ENCODE measurements around the gene PLS1.
"Not testable (repeated sequence)": the region's sequence is repeated elsewhere in the genome, so short reads cannot be mapped to it uniquely, and the experiment has no call there.

The PLS1 gene

GRCh38 chr3:142693136-142693853, 97.1 kb downstream of the PLS1 start:
- DNase-seq (no peak), ATAC-seq (peak; percentile 55)

GRCh38 chr3:142694225-142694624, 98.0 kb downstream of the PLS1 start:
- no peak for ATAC-seq
- no peak for DNase-seq

- no peak for ATAC-seq
- no peak for DNase-seq
Measured at GRCh38 chr3:142705198-142705597, 109.0 kb downstream of the PLS1 start.

DNA sequence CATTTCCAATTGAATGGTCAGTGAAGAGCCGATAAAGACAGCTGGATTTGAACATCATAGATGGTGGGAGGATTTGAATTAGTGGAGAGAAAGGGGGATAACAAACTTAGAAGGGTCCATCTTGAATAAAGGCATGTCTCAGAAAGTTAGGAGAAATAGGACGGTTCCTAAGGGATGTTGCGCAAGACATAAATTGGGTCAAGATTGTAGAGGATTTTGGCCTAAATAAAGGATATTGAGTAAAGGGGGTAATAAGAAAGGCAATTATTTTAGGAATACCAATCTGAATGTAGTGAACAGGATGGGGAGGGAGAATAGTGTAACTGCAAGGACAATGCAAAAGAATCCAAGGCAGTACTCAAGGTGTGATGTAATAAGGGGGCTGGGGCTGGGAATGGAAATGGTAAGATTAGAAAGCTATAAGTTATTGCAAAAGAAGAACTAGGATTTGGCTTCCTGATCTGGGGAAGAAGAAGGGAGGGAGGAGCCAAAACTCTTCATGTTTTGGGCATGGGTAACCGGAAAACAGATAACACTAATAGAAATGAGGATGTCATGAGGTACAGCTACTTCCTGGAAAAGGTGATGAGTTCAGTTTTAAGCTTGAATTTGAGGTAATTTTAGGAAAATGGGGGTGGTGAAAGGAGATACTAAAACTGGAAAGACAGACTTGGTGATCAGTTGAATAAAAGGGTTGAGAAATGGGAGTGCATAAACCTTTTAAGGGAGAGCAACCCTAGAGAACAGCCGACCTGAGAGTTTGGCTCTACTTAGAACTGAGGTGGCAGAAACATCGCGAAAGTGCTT, 110.3 kb downstream of the PLS1 start:
- ATAC-seq (no peak), DNase-seq (no peak)

DNA sequence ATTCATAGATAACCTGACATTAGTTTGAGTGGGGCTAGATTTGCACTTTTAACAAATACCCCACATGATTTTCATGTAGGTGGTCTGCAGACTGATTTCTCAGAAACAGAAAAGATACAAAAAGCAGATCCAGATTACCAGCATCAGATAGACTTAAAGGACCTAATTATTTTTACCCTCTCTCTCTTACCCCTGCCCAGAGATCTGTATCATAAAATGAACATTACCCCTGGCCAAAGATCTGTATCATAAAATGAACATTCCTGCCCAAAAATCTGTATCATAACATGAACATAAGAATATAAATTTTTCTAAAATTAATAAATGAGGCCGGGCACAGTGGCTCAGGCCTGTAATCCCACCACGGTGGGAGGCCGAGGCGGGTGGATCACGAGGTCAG, 113.0 kb downstream of the PLS1 start:
- DNase-seq, result no peak
- ATAC-seq, result no peak

- not testable (repeated sequence) for DNase-seq, ATAC-seq
Measured at GRCh38 chr3:142714882-142715281, 118.7 kb downstream of the PLS1 start.

DNA sequence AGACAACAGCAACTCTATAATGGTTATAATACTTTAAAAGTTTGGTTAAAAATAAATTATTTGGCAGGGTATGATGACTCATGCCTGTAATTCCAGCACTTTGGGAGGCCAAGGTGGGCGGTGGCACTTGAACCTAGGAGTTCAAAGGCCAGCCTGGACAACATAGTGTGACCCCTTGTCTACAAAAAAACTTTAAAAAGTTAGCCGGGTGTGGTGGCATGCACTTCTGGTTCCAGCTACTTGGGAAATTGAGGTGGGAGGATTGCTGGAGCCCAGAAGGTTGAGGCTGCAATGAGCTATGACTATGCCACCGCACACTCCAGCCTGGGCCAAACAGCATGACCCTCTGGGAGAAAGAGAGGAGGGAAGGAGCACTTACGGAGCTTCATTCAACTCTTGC, 119.9 kb downstream of the PLS1 start:
- DNase-seq (no peak), ATAC-seq (no peak)

- no peak for ATAC-seq
- no peak for DNase-seq
Measured at GRCh38 chr3:142723665-142723967, 127.4 kb downstream of the PLS1 start.

DNA sequence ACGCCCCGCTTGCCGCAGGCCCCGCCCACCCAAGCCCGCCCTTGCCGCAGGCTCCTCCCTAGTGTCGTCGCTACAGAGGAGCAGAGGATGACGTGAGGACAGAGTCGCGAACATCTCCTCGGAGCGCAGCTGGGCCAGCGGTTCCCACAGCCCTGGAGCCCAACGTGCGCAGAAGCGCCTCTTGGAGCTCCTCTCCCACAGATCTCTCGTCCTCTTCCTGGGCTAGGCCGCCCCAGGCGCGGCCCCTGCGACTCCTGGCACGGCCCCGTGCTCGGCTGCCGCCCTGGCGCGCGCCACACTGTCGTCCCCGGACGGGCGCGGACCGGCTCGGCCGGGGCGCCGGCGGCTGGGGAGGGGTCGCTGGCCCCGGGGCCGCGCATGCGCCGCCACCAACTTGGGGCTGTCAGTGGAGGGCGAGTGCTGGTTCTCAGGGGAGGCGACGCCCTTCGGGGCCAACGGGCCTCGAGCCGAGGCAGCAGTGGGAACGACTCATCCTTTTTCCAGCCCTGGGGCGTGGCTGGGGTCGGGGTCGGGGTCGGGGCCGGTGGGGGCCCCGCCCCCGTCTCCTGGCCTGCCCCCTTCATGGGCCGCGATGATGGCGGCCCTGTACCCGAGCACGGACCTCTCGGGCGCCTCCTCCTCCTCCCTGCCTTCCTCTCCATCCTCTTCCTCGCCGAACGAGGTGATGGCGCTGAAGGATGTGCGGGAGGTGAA, 127.9 kb downstream of the PLS1 start, which contains the start of gene TRPC1:
Gene TRPC1, plus strand, starts transcription at position 67 of the 714 bp plus-strand sequence. Its CDS starts 526 bp downstream, at position 593.
- ATAC-seq, result peak; percentile 97
- DNase-seq, result peak; percentile 71

- DNase-seq, result peak; percentile 28
- peak; percentile 5 for ATAC-seq
Measured at GRCh38 chr3:142724682-142725356, 128.6 kb downstream of the PLS1 start.

DNA sequence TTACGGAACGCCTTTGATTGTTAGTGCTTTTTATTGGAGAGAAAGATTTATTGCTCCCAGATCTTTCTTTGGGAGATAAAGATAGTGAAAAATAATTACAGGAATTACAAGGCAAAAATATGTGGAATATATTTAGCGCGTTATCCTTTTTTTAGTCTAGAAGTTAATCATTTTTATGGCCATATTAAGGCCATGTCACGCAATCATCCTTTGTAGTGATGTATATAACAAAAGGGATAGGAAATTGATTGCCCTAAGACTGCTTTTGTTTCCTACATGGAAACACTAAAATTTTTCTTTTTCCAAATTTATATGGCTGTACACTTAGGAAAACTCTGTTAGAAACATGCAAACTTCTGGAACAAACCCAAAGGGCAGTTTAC, 129.2 kb downstream of the PLS1 start:
- DNase-seq, result no peak
- ATAC-seq, result no peak

GRCh38 chr3:142726017-142726416, 129.8 kb downstream of the PLS1 start:
- DNase-seq, result no peak

GRCh38 chr3:142732066-142732465, 135.9 kb downstream of the PLS1 start:
- no peak for ATAC-seq

More at GRCh38 chr3:142726017-142726416, 129.8 kb downstream of the PLS1 start:
- ATAC-seq, result no peak

DNA sequence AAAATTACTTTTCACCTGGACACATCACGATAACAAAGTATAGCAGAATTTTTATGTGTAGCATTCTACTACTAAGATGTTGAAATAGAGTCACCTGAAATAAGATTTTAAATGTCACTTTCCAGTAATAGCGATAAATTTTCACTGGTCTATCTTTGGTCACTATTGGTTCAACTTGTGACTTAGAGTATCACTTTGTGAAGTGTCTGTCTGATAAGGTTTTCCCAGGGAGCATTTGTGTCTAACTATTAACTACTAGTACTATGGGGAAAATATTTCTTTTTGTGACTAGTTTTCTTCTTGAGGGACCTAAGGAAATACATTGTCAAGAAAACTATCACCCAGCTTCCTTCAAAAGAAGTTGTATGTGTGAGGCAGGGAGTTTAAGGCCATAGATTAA, 138.6 kb downstream of the PLS1 start:
- ATAC-seq (no peak), DNase-seq (no peak)

More at GRCh38 chr3:142732066-142732465, 135.9 kb downstream of the PLS1 start:
- no peak for DNase-seq

DNA sequence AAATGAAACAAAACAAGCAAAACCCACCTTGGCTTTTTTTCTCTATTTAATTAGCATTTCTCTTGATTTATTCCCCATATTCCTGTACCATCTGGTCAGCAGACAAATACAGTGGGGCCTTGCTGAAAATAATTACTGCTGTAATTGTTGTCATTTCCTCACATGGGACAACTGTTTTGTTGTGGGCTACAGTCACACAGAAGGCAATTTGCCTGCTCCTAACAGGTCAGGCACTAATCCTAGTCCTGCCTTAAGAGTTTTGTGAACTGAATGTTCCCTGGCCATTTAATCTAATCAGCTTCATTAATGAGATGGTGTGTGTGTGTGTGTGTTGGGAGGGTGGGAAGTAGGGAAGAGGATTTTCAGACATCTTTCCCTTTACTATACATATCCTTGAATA, 139.3 kb downstream of the PLS1 start:
- ATAC-seq, result no peak
- no peak for DNase-seq

DNA sequence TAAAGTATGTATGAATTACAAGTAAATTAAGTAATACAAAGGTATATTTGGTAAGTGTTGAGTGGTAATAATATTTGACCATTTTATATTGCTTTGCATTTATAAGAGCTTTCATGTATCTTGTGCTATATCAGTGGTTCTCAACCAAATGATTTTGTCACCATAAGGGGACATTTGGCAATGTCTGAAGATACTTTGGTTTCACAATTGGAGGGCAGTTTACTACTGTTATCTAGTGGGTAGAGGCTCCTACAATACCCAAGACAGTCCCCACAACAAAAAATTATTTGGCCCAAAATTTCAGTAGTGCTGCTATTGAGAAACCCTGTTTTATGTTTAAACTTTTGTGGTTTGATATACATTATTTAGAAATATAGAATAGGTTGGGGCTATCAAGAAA, 142.2 kb downstream of the PLS1 start:
- ATAC-seq (no peak), DNase-seq (no peak)

- no peak for ATAC-seq
- DNase-seq, result no peak
Measured at GRCh38 chr3:142746646-142747045, 150.5 kb downstream of the PLS1 start.

DNA sequence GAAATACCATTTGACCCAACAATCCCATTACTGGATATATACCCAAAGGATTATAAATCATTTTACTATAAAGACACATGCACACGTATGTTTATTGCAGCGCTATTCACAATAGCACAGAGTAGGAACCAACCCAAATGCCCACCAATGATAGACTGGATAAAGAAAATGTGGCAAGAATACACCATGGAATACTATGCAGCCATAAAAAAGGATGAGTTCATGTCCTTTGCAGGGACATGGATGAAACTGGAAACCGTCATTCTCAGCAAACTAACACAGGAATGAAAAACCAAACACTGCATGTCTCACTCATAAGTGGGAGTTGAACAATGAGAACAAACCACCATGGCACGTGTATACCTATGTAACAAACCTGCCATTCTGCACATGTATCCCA, 154.3 kb downstream of the PLS1 start:
- DNase-seq, ATAC-seq: not testable (repeated sequence)

DNA sequence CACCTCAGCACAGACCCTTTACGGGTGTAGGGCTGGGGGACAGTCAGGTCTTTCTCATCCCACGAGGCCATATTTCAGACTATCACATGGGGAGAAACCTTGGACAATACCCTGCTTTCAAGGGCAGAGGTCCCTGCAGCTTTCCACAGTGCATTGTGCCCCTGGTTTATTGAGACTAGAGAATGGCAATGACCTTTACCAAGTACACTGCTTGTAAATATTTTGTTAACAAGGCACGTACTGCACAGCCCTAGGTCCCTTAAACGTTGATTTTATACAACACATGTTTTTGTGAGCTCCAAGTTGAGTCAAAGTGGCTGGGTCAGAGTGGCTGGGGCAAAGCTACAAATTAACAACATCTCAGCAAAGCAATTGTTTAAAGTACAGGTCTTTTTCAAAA, 156.4 kb downstream of the PLS1 start:
- DNase-seq, ATAC-seq: not testable (repeated sequence)

DNA sequence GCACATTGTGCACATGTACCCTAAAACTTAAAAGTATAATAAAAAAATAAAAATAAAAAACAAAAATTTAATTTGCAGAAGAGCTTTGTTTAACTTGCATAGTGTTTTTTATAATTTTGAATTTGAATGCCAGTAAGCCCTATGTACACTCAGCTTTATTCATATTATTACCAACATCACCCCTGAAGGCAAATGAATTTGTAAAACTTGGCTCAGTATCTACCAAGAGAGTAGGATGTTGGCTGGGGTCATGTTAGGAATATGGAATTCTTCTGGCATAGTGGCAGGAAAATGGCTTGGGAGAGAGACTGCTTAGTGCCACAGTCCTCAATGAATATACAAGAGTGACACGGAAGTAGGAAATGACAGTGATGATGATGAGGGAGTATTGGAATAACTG, 158.3 kb downstream of the PLS1 start:
- DNase-seq, result no peak

More for the DNA sequence above, 158.3 kb downstream of the PLS1 start:
- no peak for ATAC-seq

Measured in stimulated activated naive CD8-positive, alpha-beta T cell treated with anti-CD3 and anti-CD28 coated beads, Interleukin-15, Interleukin-2, amounts not matched to agents 100 U/mL and 50 U/mL, for 24 hours (primary cell).